Measurements from ENCODE around the gene DPYSL3. TPM values are rescaled to one million over a fixed set of nuclear protein-coding genes. Genes with fewer than 3 reads are reported as not detected.

DPYSL3 gene
- total RNA-seq, 4 donors from 2014 or later = 38.9 to 68.0 (median 50.0) TPM

- 50% methylated on average over 4 of the region's 4 CpGs for WGBS, 2 donors
- Histone ChIP-seq H3K4me3 (no peak overlapping the region), H3K27me3 (no peaks in the 10 kb centered on the region), H3K27ac (no peak overlapping the region), H3K36me3 (no peaks in the 10 kb centered on the region), H3K9me3 (no peaks in the 10 kb centered on the region), H3K4me1 (no peaks in the 10 kb centered on the region)
- no peak for TF ChIP-seq POLR2A (IDR thresholded peaks at IDR 0.05)
- no peak for TF ChIP-seq EP300 (IDR thresholded peaks at IDR 0.05)
- TF ChIP-seq, protein P1, sequence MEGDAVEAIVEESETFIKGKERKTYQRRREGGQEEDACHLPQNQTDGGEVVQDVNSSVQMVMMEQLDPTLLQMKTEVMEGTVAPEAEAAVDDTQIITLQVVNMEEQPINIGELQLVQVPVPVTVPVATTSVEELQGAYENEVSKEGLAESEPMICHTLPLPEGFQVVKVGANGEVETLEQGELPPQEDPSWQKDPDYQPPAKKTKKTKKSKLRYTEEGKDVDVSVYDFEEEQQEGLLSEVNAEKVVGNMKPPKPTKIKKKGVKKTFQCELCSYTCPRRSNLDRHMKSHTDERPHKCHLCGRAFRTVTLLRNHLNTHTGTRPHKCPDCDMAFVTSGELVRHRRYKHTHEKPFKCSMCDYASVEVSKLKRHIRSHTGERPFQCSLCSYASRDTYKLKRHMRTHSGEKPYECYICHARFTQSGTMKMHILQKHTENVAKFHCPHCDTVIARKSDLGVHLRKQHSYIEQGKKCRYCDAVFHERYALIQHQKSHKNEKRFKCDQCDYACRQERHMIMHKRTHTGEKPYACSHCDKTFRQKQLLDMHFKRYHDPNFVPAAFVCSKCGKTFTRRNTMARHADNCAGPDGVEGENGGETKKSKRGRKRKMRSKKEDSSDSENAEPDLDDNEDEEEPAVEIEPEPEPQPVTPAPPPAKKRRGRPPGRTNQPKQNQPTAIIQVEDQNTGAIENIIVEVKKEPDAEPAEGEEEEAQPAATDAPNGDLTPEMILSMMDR (IDR thresholded peaks at IDR 0.05) = no peak
- DNase-seq (ENCODE audit: low spot score in 2 of 2) = no peak
These were observed 13.2 kb upstream of the DPYSL3 start for GRCh38 chr5:147523069-147523468.

- Histone ChIP-seq H3K4me1 (no peaks in the 10 kb centered on the region), H3K36me3 (no peaks in the 10 kb centered on the region), H3K27ac (no peak overlapping the region), H3K27me3 (no peaks in the 10 kb centered on the region), H3K4me3 (no peak overlapping the region), H3K9me3 (no peaks in the 10 kb centered on the region)
- TF ChIP-seq, protein P1 (IDR thresholded peaks at IDR 0.05) = no peak
- TF ChIP-seq POLR2A (IDR thresholded peaks at IDR 0.05) = no peak
- WGBS, 2 donors = 56 to 59% methylated on average over 3 of the region's 3 CpGs
- no peak for DNase-seq (ENCODE audit: low spot score in 2 of 2)
These were observed 12.6 kb upstream of the DPYSL3 start for GRCh38 chr5:147522435-147522834.

DNA sequence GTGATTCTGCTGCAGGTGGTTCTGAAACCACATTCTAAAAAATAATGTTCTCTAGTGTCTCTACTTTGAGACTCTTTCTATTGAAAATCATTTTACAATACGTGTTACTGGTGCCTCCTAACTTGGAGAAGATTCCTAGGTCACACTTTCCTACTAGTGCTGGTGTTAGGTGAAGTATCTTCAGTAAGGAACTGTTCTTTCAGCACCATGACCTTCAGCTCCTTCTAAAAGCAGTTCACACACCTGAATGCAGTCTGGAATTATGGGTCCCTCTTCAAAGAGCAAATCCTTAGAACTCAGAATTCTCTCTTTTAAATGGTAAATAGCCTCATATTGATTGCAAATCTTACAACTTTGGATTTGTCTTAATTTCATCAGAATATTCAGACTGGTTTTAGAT is 10.6 kb upstream of the DPYSL3 start:
- DNase-seq (ENCODE audit: low spot score in 2 of 2) = no peak
- H3K27ac ChIP-seq = no peak overlapping the region
- no peaks in the 10 kb centered on the region for H3K9me3 ChIP-seq
- 71 to 87% methylated on average over 1 of the region's 1 CpG for WGBS, 2 donors
- H3K36me3 ChIP-seq = no peaks in the 10 kb centered on the region
- no peaks in the 10 kb centered on the region for H3K27me3 ChIP-seq
- peaks cover 0 to 6% (median 0%) of the 10 kb centered on the region in 4 donors for H3K4me1 ChIP-seq
- H3K4me3 ChIP-seq = no peak overlapping the region
- TF ChIP-seq EP300 (IDR thresholded peaks at IDR 0.05) (no peak), POLR2A (IDR thresholded peaks at IDR 0.05) (no peak)
- TF ChIP-seq, protein P1 (IDR thresholded peaks at IDR 0.05) = no peak

DNA sequence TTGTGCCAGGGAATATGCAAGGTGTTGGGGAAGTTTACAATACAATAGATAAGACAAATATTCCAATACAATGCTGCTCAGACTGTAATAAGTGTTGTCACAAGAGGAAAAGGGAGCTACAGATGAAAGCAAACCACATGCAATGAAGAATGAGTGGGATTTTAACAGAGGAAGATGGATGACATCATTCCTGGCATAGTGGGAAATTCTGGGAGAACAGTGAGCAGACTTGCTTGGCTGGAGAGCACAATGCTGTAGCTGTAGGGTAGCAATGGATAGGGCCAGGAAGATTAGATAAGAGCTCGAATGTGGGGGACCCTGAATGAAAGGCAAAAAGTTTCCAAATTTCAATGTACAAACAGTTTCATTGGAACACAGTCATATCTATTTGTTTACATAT is 9.5 kb upstream of the DPYSL3 start:
- DNase-seq (ENCODE audit: low spot score in 2 of 2) = no peak
- H3K27me3 ChIP-seq = no peaks in the 10 kb centered on the region
- 55 to 59% methylated on average over 1 of the region's 1 CpG for WGBS, 2 donors
- TF ChIP-seq EP300 (IDR thresholded peaks at IDR 0.05) = no peak
- TF ChIP-seq POLR2A (IDR thresholded peaks at IDR 0.05) = no peak
- TF ChIP-seq, protein P1 (IDR thresholded peaks at IDR 0.05) = no peak
- peaks cover 0 to 6% (median 0%) of the 10 kb centered on the region in 4 donors for H3K4me1 ChIP-seq
- H3K9me3 ChIP-seq = no peaks in the 10 kb centered on the region
- no peaks in the 10 kb centered on the region for H3K36me3 ChIP-seq
- H3K4me3 ChIP-seq = no peak overlapping the region
- H3K27ac ChIP-seq = no peak overlapping the region

- Histone ChIP-seq H3K27ac (no peak overlapping the region), H3K36me3 (no peaks in the 10 kb centered on the region), H3K27me3 (no peaks in the 10 kb centered on the region), H3K4me1 (peaks cover 0 to 6% (median 0%) of the 10 kb centered on the region in 4 donors), H3K9me3 (no peaks in the 10 kb centered on the region), H3K4me3 (no peak overlapping the region)
- TF ChIP-seq POLR2A (IDR thresholded peaks at IDR 0.05) (no peak), EP300 (IDR thresholded peaks at IDR 0.05) (no peak)
- TF ChIP-seq, protein P1 (IDR thresholded peaks at IDR 0.05) = no peak
- 94 to 98% methylated on average over 1 of the region's 1 CpG for WGBS, 2 donors
- DNase-seq (ENCODE audit: low spot score in 2 of 2) = no peak
These were observed 7.5 kb upstream of the DPYSL3 start for GRCh38 chr5:147517383-147517782.

Measured in tibial nerve (tissue), 4 donors.